Cardiac atrium fibroblast (primary cell): Measurements from ENCODE around the gene M6PR. TPM values are rescaled to one million over a fixed set of nuclear protein-coding genes. Genes with fewer than 3 reads are reported as not detected.

Source experiments
- total RNA-seq: library from RNA; depleted of rRNA; stranded (reverse); fragments of >200 nt; gene quantifications from 2 replicates; pipeline ENCODE4 v1.2.3, GENCODE V29; 2015

M6PR gene
- total RNA-seq: 68.4 and 99.3 TPM in 2 replicates

DNA sequence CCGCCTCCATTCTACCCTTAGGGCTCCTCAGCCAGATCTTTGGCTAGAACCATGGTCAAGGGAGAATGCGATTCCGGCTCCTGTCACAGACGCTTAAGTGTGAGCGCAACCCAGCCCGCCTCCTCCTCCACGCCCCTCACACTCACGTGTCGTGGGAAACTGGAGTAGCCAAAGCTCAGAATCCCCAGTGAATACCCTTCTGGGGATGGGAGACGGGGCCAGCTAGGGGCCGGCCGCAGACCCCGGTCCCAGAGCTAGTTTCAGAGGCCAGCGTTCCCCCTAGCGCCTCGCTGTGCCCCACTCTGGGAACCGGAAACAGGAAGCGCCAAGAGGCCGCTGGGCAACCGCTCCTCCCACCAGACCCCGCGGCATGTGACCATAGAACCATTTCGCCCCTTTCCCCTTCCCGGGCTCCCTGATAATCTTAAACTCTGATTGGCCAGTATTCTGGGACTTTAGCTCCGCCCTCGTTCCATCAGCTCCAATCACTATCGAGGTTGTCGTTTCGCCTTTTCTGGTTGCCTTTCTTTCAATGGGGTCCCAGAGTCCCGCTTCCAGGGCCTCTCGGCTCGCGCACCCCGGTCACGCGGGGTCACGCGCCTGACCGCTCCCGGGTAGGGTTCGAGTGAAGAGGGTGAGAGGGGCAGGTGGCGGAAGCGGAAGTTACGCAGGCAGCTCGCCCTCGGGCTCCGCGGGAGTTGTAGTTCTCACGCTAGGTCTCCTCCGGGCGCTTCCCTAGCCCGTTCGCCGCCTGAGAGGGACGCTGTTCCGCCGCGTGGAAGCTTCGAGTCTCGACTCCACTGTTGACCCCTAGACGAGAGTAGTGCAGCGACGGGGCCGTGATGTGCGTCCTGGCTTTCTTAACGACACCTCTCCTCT lies at the start of gene M6PR:
Gene M6PR (minus strand): TSS at position 304 of the 879 bp plus-strand sequence. CDS start 3,241 bp downstream, outside the sequence.

DNA sequence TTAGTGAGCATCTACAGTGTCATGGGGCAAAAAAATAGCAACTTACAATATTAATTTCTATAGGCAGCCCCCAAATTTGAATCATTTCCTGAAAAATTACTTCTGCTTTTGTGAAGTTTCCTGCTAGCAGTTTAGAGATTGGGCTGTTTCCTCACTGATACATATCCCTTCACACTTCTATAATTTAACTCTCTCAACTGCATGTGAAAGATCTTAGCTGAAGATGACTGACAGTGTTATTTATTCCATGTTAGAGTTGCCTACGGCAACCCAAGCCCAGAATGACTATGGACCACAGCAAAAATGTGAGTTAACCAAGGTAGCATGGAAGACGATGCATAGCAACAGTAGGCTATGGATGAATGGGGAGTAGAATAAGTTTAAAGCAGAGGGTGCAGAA lies 40.0 kb upstream of the M6PR start, which contains the start of gene KLRG1:
Gene KLRG1 (plus strand): TSS at position 134 of the 400 bp plus-strand sequence. CDS start 90 bp downstream, at position 224.

DNA sequence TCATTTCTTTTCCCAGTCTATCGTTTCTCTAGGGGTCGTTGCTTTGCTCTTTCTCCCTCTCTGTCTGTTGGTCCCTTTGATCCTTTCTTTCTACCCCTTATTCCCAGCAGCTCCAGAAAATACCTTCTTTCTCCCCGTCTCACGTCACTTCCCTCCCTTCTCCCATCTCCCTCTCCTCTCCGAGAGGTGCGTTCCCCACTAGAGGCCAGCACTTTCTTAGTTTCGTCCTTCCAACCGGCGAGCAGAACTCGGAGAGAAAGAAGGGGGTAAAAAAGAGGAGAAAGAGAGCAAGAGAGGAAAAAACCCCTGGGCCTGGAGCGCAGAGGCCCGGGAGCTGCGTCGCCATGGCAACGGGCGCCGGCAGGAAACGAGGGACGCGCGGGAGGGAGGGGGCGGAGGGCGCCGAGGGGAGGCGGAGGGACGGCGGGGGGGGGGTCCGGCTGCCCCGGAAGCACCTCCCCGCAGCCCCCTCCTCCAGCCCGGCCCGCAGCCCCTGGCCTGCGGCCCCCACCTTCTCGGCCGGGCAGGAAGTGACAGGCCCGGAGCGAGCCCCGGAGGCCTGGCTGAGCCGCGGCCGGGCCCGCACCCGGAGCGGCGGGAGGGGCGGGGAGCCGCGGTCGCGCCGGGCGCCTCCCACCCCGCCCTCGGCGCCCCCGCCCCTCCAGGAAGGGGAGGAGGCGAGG lies 35.3 kb downstream of the M6PR start, which contains the start of gene PHC1:
Gene PHC1 (plus strand): TSS at position 477 of the 683 bp plus-strand sequence. CDS start 3,169 bp downstream, outside the sequence.

Other genes with a start within 250 kb of the M6PR start
- not detected in 2 replicates for gene A2ML1, start 127.0 kb downstream of the M6PR start, total RNA-seq
- gene PHC1, start 35.1 kb downstream of the M6PR start, total RNA-seq: 6.3 and 15.2 TPM in 2 replicates
- gene KLRG1, start 39.9 kb upstream of the M6PR start, total RNA-seq: 0.32 TPM in 1 of 2 replicates, not detected in the other
- gene A2M, start 166.3 kb upstream of the M6PR start, total RNA-seq: 18.8 and 30.1 TPM in 2 replicates